Smooth muscle cell (in vitro differentiated cells): ENCODE data around the gene SPDEF. TPM values are rescaled to one million over a fixed set of nuclear protein-coding genes. Genes with fewer than 3 reads are reported as not detected.

Source experiments
- DNase-seq: peaks from one replicate; lab custom pipeline; 2025; ENCODE audit not compliant: unreplicated experiment; lab: John Stamatoyannopoulos, UW
- H2AFZ ChIP-seq: fragments of 200-600 bp; sonication (generic); 2 replicates; pipeline ENCODE4 v1.6.0; 2016; ENCODE audit warnings: antibody characterized with exemption, low read depth, mild to moderate bottlenecking
- H3F3A ChIP-seq: fragments of 200-600 bp; sonication (generic); 2 replicates; pipeline ENCODE4 v1.6.0; 2017; ENCODE audit warnings: antibody characterized with exemption, low read depth
- H3K27ac ChIP-seq: fragments of 200-600 bp; sonication (generic); 2 replicates; pipeline ENCODE4 v1.5.1; 2016; ENCODE audit warnings: low read depth, mild to moderate bottlenecking
- H3K27me3 ChIP-seq: fragments of 200-600 bp; sonication (generic); 2 replicates; pipeline ENCODE4 v1.6.1; 2016; ENCODE audit warnings: low read depth, mild to moderate bottlenecking
- H3K36me3 ChIP-seq: fragments of 200-600 bp; sonication (generic); 2 replicates; pipeline ENCODE4 v1.5.1; 2016; ENCODE audit warnings: low read depth
- H3K4me1 ChIP-seq: fragments of 200-600 bp; sonication (generic); 2 replicates; pipeline ENCODE4 v1.5.1; 2016; ENCODE audit warnings: low read depth
- H3K4me2 ChIP-seq: fragments of 200-600 bp; sonication (generic); 2 replicates; pipeline ENCODE4 v1.6.0; 2016; ENCODE audit warnings: mild to moderate bottlenecking
- H3K4me3 ChIP-seq: fragments of 200-600 bp; sonication (generic); 2 replicates; pipeline ENCODE4 v1.5.1; 2016; ENCODE audit warnings: mild to moderate bottlenecking
- H3K79me2 ChIP-seq: fragments of 200-600 bp; sonication (generic); 2 replicates; pipeline ENCODE4 v1.6.0; 2016; ENCODE audit warnings: low read depth, mild to moderate bottlenecking
- H3K9ac ChIP-seq: fragments of 200-600 bp; sonication (generic); 2 replicates; pipeline ENCODE4 v1.6.0; 2016; ENCODE audit warnings: low read depth
- H3K9me3 ChIP-seq: fragments of 200-600 bp; sonication (generic); replicated peaks from 2 replicates; pipeline ENCODE4 v1.5.1; 2016; ENCODE audit warnings: low read depth
- H4K20me1 ChIP-seq: fragments of 200-600 bp; sonication (generic); 2 replicates; pipeline ENCODE4 v1.6.0; 2016; ENCODE audit warnings: low read depth
- WGBS: methylation state at CpG from one replicate; pipeline ENCODE4 v1.1.7; 2016; ENCODE audit warnings: low lambda C conversion rate; 5-methylcytosine and 5-hydroxymethylcytosine counted together
- polyA plus RNA-seq: library from polyadenylated mRNA; unstranded; fragments of >200 nt; fragmentation: Nextera tagmentation; extraction: Ambion mirVana; gene quantifications from 2 replicates; pipeline ENCODE4 v1.2.1, GENCODE V29; 2016
- total RNA-seq: library from RNA; depleted of rRNA; stranded (reverse); fragments of >200 nt; gene quantifications from 2 replicates; pipeline ENCODE4 v1.2.3, GENCODE V29; 2014
- TF ChIP-seq, protein P1 (sequence below): fragments of 200-600 bp; sonication (generic); IDR thresholded peaks from 2 replicates; pipeline ENCODE4 v1.5.1; 2017; ENCODE audit warnings: borderline replicate concordance, mild to moderate bottlenecking, antibody characterized with exemption; ENCODE audit not compliant: insufficient read depth, poor library complexity, severe bottlenecking

SPDEF gene
- total and polyA plus RNA-seq, 2 experiments from 2014 or later, result 0.16 TPM; not detected in 1

DNA sequence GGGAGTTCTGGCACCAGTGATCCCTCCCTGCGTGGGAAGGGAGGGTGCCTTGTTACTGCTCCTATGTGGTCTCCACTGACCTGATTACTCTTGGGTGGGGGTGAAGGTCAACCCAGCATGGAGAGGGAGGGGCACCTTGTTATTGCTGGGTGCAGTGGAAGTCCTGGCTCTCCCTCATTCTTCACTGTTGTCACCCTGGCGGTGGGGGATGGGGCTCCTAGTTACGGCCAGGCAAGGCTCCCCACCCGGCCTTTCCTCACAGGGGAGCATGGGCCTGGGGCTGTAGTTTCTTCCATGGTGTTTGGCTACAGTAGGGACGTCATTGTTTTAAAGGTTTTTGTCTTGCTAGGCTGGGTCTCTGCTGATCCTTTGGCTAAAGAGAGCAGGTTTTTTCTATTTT lies 49.4 kb downstream of the SPDEF start:
- Histone ChIP-seq H4K20me1 (no peaks in the 10 kb centered on the region), H3K27me3 (no peaks in the 10 kb centered on the region), H3K27ac (no peak overlapping the region), H2AFZ (no peak overlapping the region), H3K9me3 (no peaks in the 10 kb centered on the region), H3K4me1 (no peaks in the 10 kb centered on the region), H3K9ac (no peak overlapping the region), H3F3A (no peaks in the 10 kb centered on the region), H3K4me3 (no peak overlapping the region), H3K4me2 (no peak overlapping the region), H3K36me3 (no peaks in the 10 kb centered on the region), H3K79me2 (no peaks in the 10 kb centered on the region)
- no peak for DNase-seq
- WGBS, result 70% methylated on average over 5 of the region's 5 CpGs
- TF ChIP-seq, protein P1, sequence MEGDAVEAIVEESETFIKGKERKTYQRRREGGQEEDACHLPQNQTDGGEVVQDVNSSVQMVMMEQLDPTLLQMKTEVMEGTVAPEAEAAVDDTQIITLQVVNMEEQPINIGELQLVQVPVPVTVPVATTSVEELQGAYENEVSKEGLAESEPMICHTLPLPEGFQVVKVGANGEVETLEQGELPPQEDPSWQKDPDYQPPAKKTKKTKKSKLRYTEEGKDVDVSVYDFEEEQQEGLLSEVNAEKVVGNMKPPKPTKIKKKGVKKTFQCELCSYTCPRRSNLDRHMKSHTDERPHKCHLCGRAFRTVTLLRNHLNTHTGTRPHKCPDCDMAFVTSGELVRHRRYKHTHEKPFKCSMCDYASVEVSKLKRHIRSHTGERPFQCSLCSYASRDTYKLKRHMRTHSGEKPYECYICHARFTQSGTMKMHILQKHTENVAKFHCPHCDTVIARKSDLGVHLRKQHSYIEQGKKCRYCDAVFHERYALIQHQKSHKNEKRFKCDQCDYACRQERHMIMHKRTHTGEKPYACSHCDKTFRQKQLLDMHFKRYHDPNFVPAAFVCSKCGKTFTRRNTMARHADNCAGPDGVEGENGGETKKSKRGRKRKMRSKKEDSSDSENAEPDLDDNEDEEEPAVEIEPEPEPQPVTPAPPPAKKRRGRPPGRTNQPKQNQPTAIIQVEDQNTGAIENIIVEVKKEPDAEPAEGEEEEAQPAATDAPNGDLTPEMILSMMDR, result no peak

- H3F3A ChIP-seq, result no peaks in the 10 kb centered on the region
- no peaks in the 10 kb centered on the region for H3K36me3 ChIP-seq
- TF ChIP-seq, protein P1, result no peak
- H3K27me3 ChIP-seq, result no peaks in the 10 kb centered on the region
- no peak for DNase-seq
- no peak overlapping the region for H3K4me2 ChIP-seq
- H3K9me3 ChIP-seq, result no peaks in the 10 kb centered on the region
- H3K9ac ChIP-seq, result no peak overlapping the region
- no peak overlapping the region for H3K27ac ChIP-seq
- no peaks in the 10 kb centered on the region for H3K79me2 ChIP-seq
- no peak overlapping the region for H2AFZ ChIP-seq
- no peaks in the 10 kb centered on the region for H4K20me1 ChIP-seq
- H3K4me3 ChIP-seq, result no peak overlapping the region
- 90% methylated on average over 10 of the region's 10 CpGs for WGBS
- no peaks in the 10 kb centered on the region for H3K4me1 ChIP-seq
Observed at GRCh38 chr6:34497411-34497810, 58.7 kb downstream of the SPDEF start.

DNA sequence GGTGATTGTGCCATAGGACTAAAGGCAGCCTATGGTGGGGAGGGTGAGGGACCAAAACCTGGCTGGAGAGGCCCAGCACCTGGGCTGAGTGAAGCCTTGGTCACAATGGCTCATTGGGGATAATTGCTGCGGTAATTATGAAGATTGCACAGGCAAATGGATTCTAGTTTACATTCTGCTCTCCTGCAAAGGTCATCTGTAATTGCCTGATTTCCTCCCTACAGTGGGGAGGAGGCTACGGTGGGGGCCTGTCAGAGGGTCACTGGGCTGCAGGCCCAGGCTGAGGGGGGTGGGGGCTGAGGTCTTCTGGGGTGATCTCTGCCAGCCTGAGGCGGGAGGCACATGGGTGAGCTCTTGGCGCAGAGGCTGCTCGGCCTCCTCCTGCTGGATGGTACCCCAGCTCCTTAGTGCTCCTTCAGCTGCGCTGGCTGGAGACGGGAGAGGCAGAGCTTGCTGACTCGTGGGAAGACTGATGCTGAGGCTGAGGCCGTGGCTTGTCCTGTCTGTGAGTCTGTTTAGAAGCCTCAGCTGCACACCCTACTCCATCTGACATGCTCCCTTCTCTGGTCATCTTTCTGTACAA lies 59.9 kb downstream of the SPDEF start:
- WGBS, result 65% methylated on average over 9 of the region's 9 CpGs
- peaks cover 3% of the 10 kb centered on the region for H3K4me1 ChIP-seq
- H3K27ac ChIP-seq, result no peak overlapping the region
- H2AFZ ChIP-seq, result no peak overlapping the region
- H3K79me2 ChIP-seq, result no peaks in the 10 kb centered on the region
- H3K4me3 ChIP-seq, result no peak overlapping the region
- H4K20me1 ChIP-seq, result no peaks in the 10 kb centered on the region
- no peak overlapping the region for H3K9ac ChIP-seq
- H3K9me3 ChIP-seq, result no peaks in the 10 kb centered on the region
- no peaks in the 10 kb centered on the region for H3F3A ChIP-seq
- H3K36me3 ChIP-seq, result no peaks in the 10 kb centered on the region
- no peaks in the 10 kb centered on the region for H3K27me3 ChIP-seq
- TF ChIP-seq, protein P1, result no peak
- no peak for DNase-seq
- no peak overlapping the region for H3K4me2 ChIP-seq

- no peak for DNase-seq
- Histone ChIP-seq H3K4me1 (peaks cover 8% of the 10 kb centered on the region), H2AFZ (no peak overlapping the region), H3K9ac (no peak overlapping the region), H4K20me1 (no peaks in the 10 kb centered on the region), H3K4me2 (no peak overlapping the region), H3K27me3 (no peaks in the 10 kb centered on the region), H3K4me3 (no peak overlapping the region), H3K9me3 (no peaks in the 10 kb centered on the region), H3K36me3 (no peaks in the 10 kb centered on the region), H3K79me2 (no peaks in the 10 kb centered on the region), H3F3A (no peaks in the 10 kb centered on the region), H3K27ac (no peak overlapping the region)
- WGBS, result 90% methylated on average over 3 of the region's 3 CpGs
- TF ChIP-seq, protein P1, result no peak
Observed at GRCh38 chr6:34494973-34495372, 61.2 kb downstream of the SPDEF start.
